Prostate gland (tissue), 2 donors: ENCODE measurements around the gene BCAN.

Experiments used
- POLR2A ChIP-seq: fragments of 450-650 bp; IDR thresholded peaks from one replicate; pipeline ENCODE4 v1.6.1; 2016; ENCODE audit warnings: antibody characterized with exemption, mild to moderate bottlenecking
- POLR2AphosphoS5 ChIP-seq: sonication (generic); formaldehyde crosslinking; IDR thresholded peaks from one replicate; pipeline ENCODE4 v1.6.1; 2017; ENCODE audit warnings: antibody characterized with exemption
- TF ChIP-seq, protein P1 (sequence below), 4 experiments: fragments of 200-600 bp in 2 of 4; fragments of 450-650 bp in 2 of 4; sonication (generic) in 2 of 4; IDR thresholded peaks; 1 replicate in 3 of 4; 2 replicates in 1 of 4; pipeline ENCODE4 v1.5.1; 2016 to 2019; ENCODE audit warnings: antibody characterized with exemption in 4 of 4, mild to moderate bottlenecking in 2 of 4, moderate library complexity in 2 of 4

GRCh38 chr1:156601892-156602291 lies 40.0 kb upstream of the BCAN start:
- TF ChIP-seq, protein P1, sequence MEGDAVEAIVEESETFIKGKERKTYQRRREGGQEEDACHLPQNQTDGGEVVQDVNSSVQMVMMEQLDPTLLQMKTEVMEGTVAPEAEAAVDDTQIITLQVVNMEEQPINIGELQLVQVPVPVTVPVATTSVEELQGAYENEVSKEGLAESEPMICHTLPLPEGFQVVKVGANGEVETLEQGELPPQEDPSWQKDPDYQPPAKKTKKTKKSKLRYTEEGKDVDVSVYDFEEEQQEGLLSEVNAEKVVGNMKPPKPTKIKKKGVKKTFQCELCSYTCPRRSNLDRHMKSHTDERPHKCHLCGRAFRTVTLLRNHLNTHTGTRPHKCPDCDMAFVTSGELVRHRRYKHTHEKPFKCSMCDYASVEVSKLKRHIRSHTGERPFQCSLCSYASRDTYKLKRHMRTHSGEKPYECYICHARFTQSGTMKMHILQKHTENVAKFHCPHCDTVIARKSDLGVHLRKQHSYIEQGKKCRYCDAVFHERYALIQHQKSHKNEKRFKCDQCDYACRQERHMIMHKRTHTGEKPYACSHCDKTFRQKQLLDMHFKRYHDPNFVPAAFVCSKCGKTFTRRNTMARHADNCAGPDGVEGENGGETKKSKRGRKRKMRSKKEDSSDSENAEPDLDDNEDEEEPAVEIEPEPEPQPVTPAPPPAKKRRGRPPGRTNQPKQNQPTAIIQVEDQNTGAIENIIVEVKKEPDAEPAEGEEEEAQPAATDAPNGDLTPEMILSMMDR (IDR thresholded peaks at IDR 0.05): no peak
- TF ChIP-seq POLR2A (no peak), POLR2AphosphoS5 (no peak)
